Activated CD8-positive, alpha-beta memory T cell treated with anti-CD3 and anti-CD28 coated beads for 24 hours (primary cell): ENCODE data around the gene RASSF1.
"Not testable (repeated sequence)": the region's sequence is repeated elsewhere in the genome, so short reads cannot be mapped to it uniquely, and the experiment has no call there.

Source experiments
- DNase-seq: peaks from one replicate; pipeline ENCODE4 v3.0.0-alpha.2; 2020

Gene RASSF1

GRCh38 chr3:50322386-50323091 lies 18.1 kb downstream of the RASSF1 start, which contains the start of gene HYAL2:
Gene HYAL2 (minus strand): TSS chr3:50322745. CDS start chr3:50320489, 2,256 bp downstream.
- no peak for DNase-seq

DNA sequence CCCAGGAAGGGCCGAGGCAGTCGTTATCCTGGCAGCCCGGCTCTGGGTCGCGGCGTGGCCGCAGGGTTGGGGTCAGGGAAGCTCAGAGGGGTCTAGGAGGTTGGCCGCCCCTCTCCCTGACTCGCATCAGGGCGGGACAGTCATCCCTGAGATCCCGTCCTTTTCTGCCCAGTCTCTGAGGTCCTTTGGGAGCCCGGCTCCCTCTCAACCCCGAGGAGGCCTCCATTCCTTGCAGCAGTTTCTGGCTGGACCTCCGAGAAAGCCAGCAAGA lies 18.6 kb downstream of the RASSF1 start:
- no peak for DNase-seq

GRCh38 chr3:50321336-50322114 lies 19.1 kb downstream of the RASSF1 start:
- DNase-seq: peak; percentile 96

DNA sequence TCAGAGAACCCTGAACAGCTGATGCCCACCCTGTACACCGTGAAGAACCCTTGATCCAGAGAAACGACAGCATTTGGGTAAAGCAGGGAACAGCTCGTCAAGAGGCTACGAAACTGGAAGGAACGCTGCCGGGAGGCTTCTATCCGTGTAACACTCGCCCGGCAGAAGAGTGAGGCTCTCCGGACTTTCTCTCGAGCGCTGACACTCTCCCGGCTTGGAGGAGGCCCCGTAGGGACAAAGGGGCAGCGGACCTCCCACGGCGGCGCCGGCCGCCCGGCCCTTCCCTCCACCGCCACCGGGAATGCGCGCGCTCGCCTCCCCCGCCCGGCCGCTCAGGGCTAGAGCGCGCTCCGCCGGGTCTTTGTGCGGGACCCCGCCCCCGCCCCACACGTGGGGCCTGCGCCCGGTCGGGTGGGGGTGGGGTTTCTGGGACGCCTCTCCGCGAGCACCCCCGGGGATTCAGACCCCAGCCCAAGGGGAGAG lies 19.7 kb downstream of the RASSF1 start:
- no peak for DNase-seq

- no peak for DNase-seq
These were observed 20.6 kb downstream of the RASSF1 start for GRCh38 chr3:50319894-50320625.

- no peak for DNase-seq
These were observed 21.3 kb downstream of the RASSF1 start for GRCh38 chr3:50319181-50319893.

- DNase-seq: no peak
These were observed 22.0 kb downstream of the RASSF1 start for GRCh38 chr3:50318615-50319014.

DNA sequence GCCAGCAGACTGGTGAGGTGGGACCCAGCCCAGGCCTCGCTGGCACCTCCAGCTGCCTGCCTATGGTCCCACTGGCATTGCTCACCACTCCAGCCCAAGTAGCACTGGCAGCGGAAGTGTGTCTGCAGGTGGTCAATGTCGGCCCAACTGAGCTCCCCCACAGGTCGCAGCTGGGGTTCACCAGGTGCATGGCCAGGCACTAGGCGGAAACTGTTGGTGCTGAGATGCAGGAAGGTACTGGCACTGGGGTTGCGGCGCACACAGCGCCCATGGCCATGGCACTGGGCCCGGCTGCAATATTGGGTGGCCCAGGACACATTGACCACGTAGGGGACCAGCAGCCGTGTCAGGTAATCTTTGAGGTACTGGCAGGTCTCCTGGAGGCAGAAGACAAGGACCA lies 22.5 kb downstream of the RASSF1 start:
- no peak for DNase-seq

DNA sequence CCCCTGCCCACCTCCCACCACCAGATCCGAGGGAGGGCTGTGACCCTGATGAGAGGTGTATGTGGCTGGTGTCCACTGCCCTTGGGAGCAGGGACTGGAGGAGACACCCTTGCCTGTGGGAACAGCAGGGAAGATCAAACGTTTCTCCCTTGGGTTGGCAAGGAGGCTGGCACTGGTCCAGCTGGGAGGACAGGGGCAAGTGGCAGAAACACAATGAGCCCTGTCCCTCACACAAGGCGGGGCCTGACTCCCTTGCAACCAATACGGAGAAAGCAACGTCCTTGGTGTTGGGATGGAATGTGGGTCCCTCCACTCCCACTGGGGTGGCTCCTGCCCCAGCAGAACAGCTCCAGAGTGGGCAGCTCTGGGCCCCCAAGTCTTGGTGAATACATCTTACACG lies 23.3 kb downstream of the RASSF1 start:
- DNase-seq: no peak

DNA sequence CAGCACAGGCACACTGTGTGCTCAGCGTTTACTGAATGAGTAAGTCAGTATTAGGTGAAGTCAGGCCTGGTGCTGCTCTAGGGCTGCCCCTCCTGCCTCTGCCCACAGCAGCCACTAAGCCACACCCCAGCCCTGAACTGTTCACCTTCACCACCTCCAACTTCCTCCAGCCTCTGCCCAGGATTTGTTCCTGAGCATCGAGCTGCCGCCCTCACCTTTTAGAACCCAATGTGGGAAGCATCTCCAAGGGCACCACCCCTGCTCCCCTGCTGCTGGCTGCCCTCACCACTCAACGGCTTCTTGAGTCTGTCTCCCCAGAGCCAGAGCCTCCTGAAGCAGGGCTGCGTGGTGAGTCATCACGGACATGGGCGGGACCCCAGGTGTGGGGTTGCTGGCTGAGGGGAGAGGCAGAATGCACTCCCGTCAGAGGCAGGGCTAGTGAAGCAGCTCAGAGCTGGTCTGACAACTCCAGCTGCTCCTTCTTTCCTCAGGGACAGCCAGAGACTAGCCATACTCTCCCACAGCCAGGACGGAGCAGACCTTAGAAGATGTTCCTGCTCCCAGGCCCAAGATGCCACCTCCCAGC lies 23.9 kb downstream of the RASSF1 start:
- DNase-seq: peak; percentile 81

GRCh38 chr3:50314816-50315215 lies 25.8 kb downstream of the RASSF1 start:
- no peak for DNase-seq

GRCh38 chr3:50314342-50314741 lies 26.3 kb downstream of the RASSF1 start:
- no peak for DNase-seq

- DNase-seq: not testable (repeated sequence)
These were observed 28.6 kb downstream of the RASSF1 start for GRCh38 chr3:50312041-50312440.

DNA sequence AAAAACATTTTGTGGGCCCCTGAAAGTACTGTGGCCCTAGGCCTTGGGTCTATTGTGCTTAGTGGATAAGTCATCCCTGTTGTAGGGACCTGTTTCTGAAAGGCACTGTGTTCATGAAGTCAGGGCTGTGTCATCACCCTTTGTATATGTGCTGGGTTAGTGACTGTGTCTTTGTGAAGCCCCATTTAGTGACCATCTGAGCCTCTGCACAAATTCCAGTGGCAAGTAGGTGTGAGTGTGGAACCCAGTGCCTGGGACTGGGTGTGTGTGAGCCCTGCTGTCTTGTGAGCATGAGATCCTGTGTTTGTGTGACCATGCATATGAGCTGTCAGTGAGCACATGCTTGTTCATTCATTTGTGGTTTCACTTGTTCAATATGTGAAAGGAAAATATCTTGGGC lies 36.0 kb downstream of the RASSF1 start:
- DNase-seq: no peak

GRCh38 chr3:50303013-50303815 lies 37.4 kb downstream of the RASSF1 start, which contains the start of gene HYAL1:
Gene HYAL1 (minus strand): TSS chr3:50303574. CDS start chr3:50302956, 618 bp downstream.
- no peak for DNase-seq

DNA sequence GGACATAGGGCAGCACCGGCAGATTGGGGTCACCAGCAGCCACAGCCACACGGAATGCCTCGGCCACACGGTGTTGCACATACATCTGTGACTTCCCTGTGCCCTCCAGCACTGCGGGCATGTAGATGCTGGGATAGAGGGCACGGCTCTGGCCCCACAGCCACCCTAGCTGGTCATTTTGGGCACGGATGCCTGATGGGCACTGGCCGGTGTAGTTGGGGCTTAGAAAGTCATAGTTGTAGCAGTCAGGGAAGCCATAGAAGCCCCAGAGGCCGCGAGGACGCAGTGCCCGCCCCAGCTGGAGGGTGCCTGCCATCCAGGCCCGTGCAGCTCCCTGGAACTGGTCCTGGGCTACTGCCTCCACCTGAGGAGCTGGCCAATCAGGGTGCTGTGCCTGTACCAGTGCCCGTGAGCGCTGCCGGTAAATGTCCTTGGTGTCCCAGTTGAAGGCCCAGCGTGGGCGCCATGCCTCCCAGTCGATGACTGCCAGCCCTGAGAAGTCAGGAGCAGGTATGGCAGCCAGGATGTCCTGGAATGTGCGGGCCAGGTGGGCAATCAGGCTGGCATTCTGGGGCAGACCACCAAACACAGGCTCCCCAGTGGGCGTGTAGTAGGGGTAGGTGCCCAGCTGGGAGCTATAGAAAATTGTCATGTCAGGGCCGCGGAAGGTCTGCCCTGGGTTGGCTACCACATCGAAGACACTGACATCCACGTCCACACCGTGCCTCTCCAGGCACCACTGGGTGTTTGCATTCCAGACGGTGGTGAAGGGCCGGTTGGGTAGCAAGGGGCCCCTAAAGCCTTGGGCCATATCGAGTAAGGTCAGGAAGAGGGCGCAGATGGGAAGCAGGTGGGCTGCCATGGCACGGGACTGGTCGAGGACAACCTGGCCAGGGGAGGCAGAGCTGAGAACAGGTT lies 38.3 kb downstream of the RASSF1 start:
- DNase-seq: no peak

DNA sequence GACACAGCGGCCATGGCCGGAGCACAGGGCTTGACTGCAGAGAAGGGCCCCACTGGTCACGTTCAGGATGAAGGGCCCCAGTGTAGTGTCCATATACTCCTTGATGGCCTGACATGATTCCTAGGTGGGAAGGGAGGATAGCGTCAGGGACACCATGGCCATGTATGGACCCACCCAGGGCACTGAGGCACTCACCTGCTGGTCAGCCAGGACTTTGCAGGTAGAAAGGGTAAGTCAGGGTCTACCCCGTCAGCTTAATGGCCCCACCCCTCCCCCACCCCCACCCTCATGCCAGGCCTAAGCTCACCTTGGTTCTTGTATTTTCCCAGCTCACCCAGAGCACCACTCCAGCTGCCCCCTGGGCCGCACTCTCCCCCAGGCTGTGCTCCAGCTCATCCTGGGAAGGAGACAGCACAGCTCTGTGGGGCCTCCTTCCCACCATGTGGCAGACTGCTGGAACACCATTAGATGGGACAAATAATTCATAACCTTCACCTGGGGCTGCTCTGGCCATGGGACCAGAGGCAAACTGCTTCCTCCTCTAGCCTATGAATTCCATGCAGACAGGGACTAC lies 39.9 kb downstream of the RASSF1 start:
- no peak for DNase-seq

DNA sequence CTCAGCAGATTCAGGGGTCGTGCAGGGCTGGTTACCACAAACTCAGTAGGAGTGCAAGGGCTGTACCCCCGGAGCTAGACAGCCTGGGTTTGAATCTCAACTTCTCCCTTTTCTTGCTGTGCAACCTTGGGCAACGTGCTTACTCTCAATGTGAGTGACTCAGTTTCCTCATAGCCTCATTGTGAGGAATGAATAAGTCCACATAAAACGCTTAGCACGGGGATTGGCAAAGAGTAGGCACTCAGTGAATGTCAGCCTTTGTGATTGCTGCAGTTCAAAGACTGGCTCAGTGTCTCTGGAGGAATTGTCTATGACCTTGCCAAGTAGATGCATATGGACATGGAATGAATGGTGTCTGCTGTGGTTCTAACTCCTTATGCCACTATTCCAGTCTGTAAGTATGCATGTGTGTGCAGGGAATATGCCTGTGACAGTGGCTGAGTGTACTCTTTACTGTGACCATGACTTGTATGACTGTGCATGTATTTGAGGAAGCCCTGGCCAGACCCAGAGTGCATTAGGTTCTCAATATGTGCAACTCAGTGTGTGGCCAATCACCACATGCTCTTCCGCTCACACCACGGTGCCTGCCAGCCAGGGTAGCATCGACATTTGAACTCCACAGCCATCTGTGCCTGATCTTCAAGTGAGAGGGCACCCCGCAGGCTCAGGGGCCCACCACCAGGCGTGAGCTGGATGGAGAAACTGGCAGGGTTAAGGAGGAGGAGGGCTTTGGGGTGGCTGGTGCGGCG lies 40.5 kb downstream of the RASSF1 start:
- DNase-seq: no peak

GRCh38 chr3:50299638-50299928 lies 41.1 kb downstream of the RASSF1 start:
- DNase-seq: no peak
